Aorta (tissue), 5 donors: ENCODE measurements around the gene MZT2B. TPM values are rescaled to one million over a fixed set of nuclear protein-coding genes. Genes with fewer than 3 reads are reported as not detected.
"Not testable (repeated sequence)": the region's sequence is repeated elsewhere in the genome, so short reads cannot be mapped to it uniquely, and the experiment has no call there.

Experiments
- ATAC-seq: fragments of 200-7000 bp; cut with Tn5 transposase; one replicate; pipeline ENCODE4 v1.9.1; 2022; ENCODE audit warnings: moderate library complexity; ENCODE audit not compliant: low FRiP score
- DNase-seq, 2 donors: peaks; one replicate each; pipeline ENCODE4 v3.0.0-alpha.2; 2020
- H3K27ac ChIP-seq, 2 donors: one replicate each; pipeline ENCODE4 v1.5.1; 2013; ENCODE audit warnings: low read length in 2 of 2, mild to moderate bottlenecking in 2 of 2, moderate library complexity in 2 of 2, control low read depth in 1 of 2, inconsistent platforms in 1 of 2, low read depth in 1 of 2
- H3K27me3 ChIP-seq, 2 donors: one replicate each; pipeline ENCODE4 v1.6.1; 2013; ENCODE audit warnings: control low read depth in 1 of 2, low read length in 1 of 2, mild to moderate bottlenecking in 1 of 2, moderate library complexity in 1 of 2; ENCODE audit not compliant: insufficient read depth in 2 of 2, control insufficient read depth in 1 of 2
- H3K36me3 ChIP-seq, 2 donors: one replicate each; pipeline ENCODE4 v1.6.1; 2013; ENCODE audit warnings: control low read depth in 1 of 2, low read length in 1 of 2, mild to moderate bottlenecking in 1 of 2; ENCODE audit not compliant: insufficient read depth in 2 of 2, control insufficient read depth in 1 of 2
- H3K4me1 ChIP-seq, 2 donors: one replicate each; pipeline ENCODE4 v1.6.1; 2013; ENCODE audit warnings: low read length in 2 of 2, control low read depth in 1 of 2, mild to moderate bottlenecking in 1 of 2, moderate library complexity in 1 of 2; ENCODE audit not compliant: insufficient read depth in 2 of 2, control insufficient read depth in 1 of 2
- H3K4me3 ChIP-seq, 2 donors: one replicate each; pipeline ENCODE4 v1.5.1; 2013; ENCODE audit warnings: low read length in 2 of 2, control low read depth in 1 of 2, mild to moderate bottlenecking in 1 of 2
- H3K9me3 ChIP-seq: one replicate; pipeline ENCODE4 v1.6.1; 2013; ENCODE audit warnings: mild to moderate bottlenecking, low read length; ENCODE audit not compliant: control insufficient read depth
- WGBS, 2 donors: extraction: QIAGEN DNeasy Blood & Tissue Kit; methylation state at CpG; one replicate each; pipeline ENCODE4 v1.1.7; 2013; 5-methylcytosine and 5-hydroxymethylcytosine counted together
- intact Hi-C, 2 donors: fragments of 100-400 bp; cut with DNase I; formaldehyde crosslinking; loops; one replicate each; pipeline versions ENCODE4 v1.14.2 to v1.15.0; 2022
- polyA plus RNA-seq, 2 donors: library from polyadenylated mRNA; stranded (reverse); fragments of 200-250 nt; gene quantifications; one replicate each; pipeline ENCODE4 v1.2.3, GENCODE V29; 2013
- total RNA-seq, 2 donors: library from RNA; stranded (reverse); fragmentation: NEBNext Ultra II Directional; extraction: Animal tissue kit (Norgen Biotek cat#: 25700); gene quantifications; one replicate each; pipeline ENCODE4 v1.2.1, GENCODE V29; 2021
- donor health status: healthy with polysubstance abuse.
- donor health status: Bipolar disorder and iron deficiency.
- donor health status: DM: no; HTN: no; CAD: no.
- donor health status: DM: no; HTN: no; CAD: no.
- donor health status: DM: yes; HTN: yes; CAD: no.

Gene MZT2B
- total and polyA plus RNA-seq, 4 donors: 172 to 234 (median 189) TPM

GRCh38 chr2:130162486-130162885 is 19.6 kb upstream of the MZT2B start:
- H3K4me1 ChIP-seq, H3K9me3 ChIP-seq, DNase-seq, H3K27ac ChIP-seq, H3K4me3 ChIP-seq, intact Hi-C loops, H3K27me3 ChIP-seq, ATAC-seq, H3K36me3 ChIP-seq: not testable (repeated sequence)
- WGBS, 2 donors: 92 to 95% methylated on average over 6 to 7 of the region's 7 CpGs

- DNase-seq (no peak), ATAC-seq (no peak)
- H3K27me3 ChIP-seq: no peaks in the 10 kb centered on the region
- no peaks in the 10 kb centered on the region for H3K9me3 ChIP-seq
- H3K27ac ChIP-seq: no peak overlapping the region
- peaks cover 0 to 9% of the 10 kb centered on the region in 2 donors for H3K36me3 ChIP-seq
- no peaks in the 10 kb centered on the region for H3K4me1 ChIP-seq
- intact Hi-C loops: no loop called here
- 90 to 94% methylated on average over 9 of the region's 9 CpGs for WGBS, 2 donors
- no peak overlapping the region for H3K4me3 ChIP-seq
These were observed 19.1 kb upstream of the MZT2B start for GRCh38 chr2:130162968-130163367.

- peaks cover 0 to 8% of the 10 kb centered on the region in 2 donors for H3K36me3 ChIP-seq
- no peaks in the 10 kb centered on the region for H3K4me1 ChIP-seq
- intact Hi-C loops: no loop called here
- no peaks in the 10 kb centered on the region for H3K27me3 ChIP-seq
- H3K27ac ChIP-seq: no peak overlapping the region
- ATAC-seq (no peak), DNase-seq (no peak)
- WGBS, 2 donors: 93 to 97% methylated on average over 8 of the region's 8 CpGs
- no peaks in the 10 kb centered on the region for H3K9me3 ChIP-seq
- no peak overlapping the region for H3K4me3 ChIP-seq
These were observed 16.6 kb upstream of the MZT2B start for GRCh38 chr2:130165293-130166016.

- H3K27me3 ChIP-seq, ATAC-seq, DNase-seq, H3K4me1 ChIP-seq, H3K27ac ChIP-seq, H3K4me3 ChIP-seq, intact Hi-C loops, H3K9me3 ChIP-seq, H3K36me3 ChIP-seq: not testable (repeated sequence)
- 84 to 87% methylated on average over 3 of the region's 3 CpGs for WGBS, 2 donors
These were observed 15.5 kb upstream of the MZT2B start for GRCh38 chr2:130166611-130167010.

- intact Hi-C loops, DNase-seq, H3K27me3 ChIP-seq, H3K36me3 ChIP-seq, H3K9me3 ChIP-seq, H3K4me3 ChIP-seq, H3K4me1 ChIP-seq, H3K27ac ChIP-seq, ATAC-seq: not testable (repeated sequence)
- 92 to 96% methylated on average over 3 of the region's 3 CpGs for WGBS, 2 donors
These were observed 12.9 kb upstream of the MZT2B start for GRCh38 chr2:130169163-130169562.

GRCh38 chr2:130169896-130170295 is 12.2 kb upstream of the MZT2B start:
- intact Hi-C loops: no loop called here
- H3K27me3 ChIP-seq: no peaks in the 10 kb centered on the region
- ATAC-seq (no peak), DNase-seq (no peak)
- no peak overlapping the region for H3K27ac ChIP-seq
- no peak overlapping the region for H3K4me3 ChIP-seq
- WGBS, 2 donors: 94% methylated on average over 7 of the region's 7 CpGs
- H3K4me1 ChIP-seq: no peaks in the 10 kb centered on the region
- H3K9me3 ChIP-seq: no peaks in the 10 kb centered on the region
- peaks cover 0 to 5% of the 10 kb centered on the region in 2 donors for H3K36me3 ChIP-seq

- H3K36me3 ChIP-seq, H3K9me3 ChIP-seq, intact Hi-C loops, ATAC-seq, H3K27me3 ChIP-seq, H3K4me3 ChIP-seq, H3K27ac ChIP-seq, H3K4me1 ChIP-seq: not testable (repeated sequence)
- WGBS, 2 donors: 86 to 93% methylated on average over 5 of the region's 5 CpGs
- peak in 1 of 2 donors; percentile 20 for DNase-seq
These were observed 7.2 kb upstream of the MZT2B start for GRCh38 chr2:130174866-130175265.

GRCh38 chr2:130180404-130181324 is 1.4 kb upstream of the MZT2B start:
- H3K27me3 ChIP-seq, ATAC-seq, H3K9me3 ChIP-seq, H3K36me3 ChIP-seq, H3K4me1 ChIP-seq: not testable (repeated sequence)
- Histone ChIP-seq H3K27ac (peak overlapping the region; percentile 9 to 38), H3K4me3 (peak overlapping the region; percentile 77 to 92)
- WGBS, 2 donors: 25 to 26% methylated on average over 38 of the region's 38 CpGs
- peak in 1 of 2 donors; percentile 79 for DNase-seq
- intact Hi-C loops: loop anchor here (5.0 to 10.0 kb wide), 3 partner anchors 152 to 1304 kb away; no protein-coding TSS in a partner anchor
